ENCODE data around the gene MEF2D. TPM values are rescaled to one million over a fixed set of nuclear protein-coding genes. Genes with fewer than 3 reads are reported as not detected.

The MEF2D gene
- total and polyA plus RNA-seq, 4 donors: 8.1 to 95.8 (median 54.8) TPM

DNA sequence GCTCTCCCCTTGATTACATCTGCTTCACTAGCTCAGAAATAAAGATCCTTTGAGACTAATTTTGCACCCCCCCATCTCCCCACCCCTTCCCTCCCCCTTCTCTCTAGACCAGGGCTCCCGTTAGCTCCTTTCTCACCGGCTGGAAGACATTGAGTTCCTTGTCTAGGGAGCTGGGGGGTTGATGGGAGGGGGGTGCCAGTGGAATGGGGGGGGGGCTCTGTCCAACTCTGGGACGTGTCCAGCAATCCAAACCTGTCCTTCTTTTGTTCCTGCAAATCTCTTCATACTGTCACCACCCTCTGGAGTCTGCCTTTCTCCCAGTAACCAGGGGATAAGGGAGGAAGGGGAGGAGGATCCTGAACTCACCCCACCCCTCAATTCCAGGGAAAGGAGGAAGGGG is 69.7 kb downstream of the MEF2D start:
- intact Hi-C loops (cut with DNase I): no loop called here
- 13 to 20% methylated on average over 3 of the region's 3 CpGs for WGBS, 2 donors

DNA sequence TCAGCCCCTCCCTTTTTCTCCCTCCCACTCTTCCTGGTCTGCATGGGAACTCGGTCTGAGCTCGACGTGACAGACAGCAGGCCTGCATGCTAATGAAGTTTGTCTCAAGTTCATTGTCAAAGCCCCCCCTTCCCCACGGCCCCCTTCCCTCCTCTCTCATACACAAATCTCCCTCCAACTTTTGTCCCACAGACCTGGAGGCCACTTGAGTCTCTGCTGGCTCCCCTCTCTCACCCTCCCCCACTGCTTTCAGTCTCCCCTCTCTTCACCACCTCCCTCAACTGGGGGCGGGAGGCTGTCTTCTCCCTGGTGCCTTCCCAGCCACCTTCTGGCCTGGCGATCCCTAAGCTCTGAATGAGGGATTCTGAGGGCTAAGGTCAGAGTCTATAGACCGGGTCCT is 70.3 kb downstream of the MEF2D start:
- Histone ChIP-seq H3K9me3 (ENCODE audit: control insufficient read depth, low read length) (no peaks in the 10 kb centered on the region), H3K4me1 (ENCODE audit: control insufficient read depth in 1 of 2, insufficient read depth in 2 of 2, low read length in 2 of 2) (no peaks in the 10 kb centered on the region), H3K27ac (ENCODE audit: low read depth in 1 of 2, low read length in 2 of 2) (no peak overlapping the region), H3K4me3 (ENCODE audit: low read length in 2 of 2) (no peak overlapping the region), H3K36me3 (ENCODE audit: control insufficient read depth in 1 of 2, insufficient read depth in 2 of 2, low read length in 1 of 2) (no peaks in the 10 kb centered on the region), H3K27me3 (ENCODE audit: control insufficient read depth in 1 of 2, insufficient read depth in 2 of 2, low read length in 1 of 2) (peaks cover 0 to 6% of the 10 kb centered on the region in 2 donors)
- DNase-seq (no peak), ATAC-seq (ENCODE audit: low FRiP score) (no peak)
- intact Hi-C loops (cut with DNase I): no loop called here
- WGBS, 2 donors: 9% methylated on average over 7 of the region's 7 CpGs

More for the DNA sequence above, 69.7 kb downstream of the MEF2D start:
- H3K9me3 ChIP-seq (ENCODE audit: control insufficient read depth, low read length): no peaks in the 10 kb centered on the region
- H3K27me3 ChIP-seq (ENCODE audit: control insufficient read depth in 1 of 2, insufficient read depth in 2 of 2, low read length in 1 of 2): peaks cover 0 to 6% of the 10 kb centered on the region in 2 donors
- no peak overlapping the region for H3K27ac ChIP-seq (ENCODE audit: low read depth in 1 of 2, low read length in 2 of 2)
- no peaks in the 10 kb centered on the region for H3K36me3 ChIP-seq (ENCODE audit: control insufficient read depth in 1 of 2, insufficient read depth in 2 of 2, low read length in 1 of 2)
- DNase-seq (no peak), ATAC-seq (ENCODE audit: low FRiP score) (no peak)
- H3K4me1 ChIP-seq (ENCODE audit: control insufficient read depth in 1 of 2, insufficient read depth in 2 of 2, low read length in 2 of 2): no peaks in the 10 kb centered on the region
- H3K4me3 ChIP-seq (ENCODE audit: low read length in 2 of 2): no peak overlapping the region

DNA sequence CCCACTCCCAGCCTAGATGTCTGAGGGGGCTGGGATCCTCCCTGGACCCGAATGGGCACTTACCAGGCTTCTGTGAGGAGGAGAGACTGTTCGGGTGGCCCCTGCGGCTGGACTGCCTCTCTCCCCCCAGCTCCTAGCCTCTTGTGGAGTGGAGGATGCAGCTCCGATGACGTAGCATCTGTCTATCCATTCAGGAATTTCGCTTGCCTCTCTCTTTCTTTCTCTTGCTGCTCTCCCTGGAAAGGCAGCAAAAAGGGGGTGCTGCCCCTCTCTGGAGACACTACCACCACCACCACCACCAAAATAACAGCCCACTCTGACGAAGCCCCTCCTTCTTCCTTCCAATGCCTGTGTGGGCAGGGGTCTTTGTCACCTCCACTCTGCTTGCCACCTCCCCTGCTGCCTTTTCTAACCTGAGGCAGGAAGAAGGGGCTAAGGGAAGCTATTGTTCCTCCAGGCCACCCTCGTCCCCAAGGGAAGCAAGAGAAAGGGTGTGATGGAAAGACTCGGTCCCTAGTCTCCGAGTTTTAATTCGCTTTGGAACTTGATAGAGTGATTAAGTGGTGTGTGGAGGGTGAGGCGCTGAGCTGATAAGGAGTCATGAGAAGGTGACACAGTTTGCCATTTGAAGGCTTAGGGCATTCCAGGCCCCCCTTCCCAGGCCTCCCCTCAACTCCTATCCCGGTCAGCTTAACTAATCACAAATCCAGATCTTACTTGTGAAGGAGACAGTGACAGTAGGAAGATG is 71.1 kb downstream of the MEF2D start:
- no peak overlapping the region for H3K27ac ChIP-seq (ENCODE audit: low read depth in 1 of 2, low read length in 2 of 2)
- intact Hi-C loops (cut with DNase I): no loop called here
- H3K27me3 ChIP-seq (ENCODE audit: control insufficient read depth in 1 of 2, insufficient read depth in 2 of 2, low read length in 1 of 2): peaks cover 0 to 6% of the 10 kb centered on the region in 2 donors
- H3K4me3 ChIP-seq (ENCODE audit: low read length in 2 of 2): no peak overlapping the region
- ATAC-seq (ENCODE audit: low FRiP score) (no peak), DNase-seq (no peak)
- 4 to 5% methylated on average over 13 of the region's 13 CpGs for WGBS, 2 donors
- H3K9me3 ChIP-seq (ENCODE audit: control insufficient read depth, low read length): no peaks in the 10 kb centered on the region
- H3K36me3 ChIP-seq (ENCODE audit: control insufficient read depth in 1 of 2, insufficient read depth in 2 of 2, low read length in 1 of 2): no peaks in the 10 kb centered on the region
- H3K4me1 ChIP-seq (ENCODE audit: control insufficient read depth in 1 of 2, insufficient read depth in 2 of 2, low read length in 2 of 2): no peaks in the 10 kb centered on the region

DNA sequence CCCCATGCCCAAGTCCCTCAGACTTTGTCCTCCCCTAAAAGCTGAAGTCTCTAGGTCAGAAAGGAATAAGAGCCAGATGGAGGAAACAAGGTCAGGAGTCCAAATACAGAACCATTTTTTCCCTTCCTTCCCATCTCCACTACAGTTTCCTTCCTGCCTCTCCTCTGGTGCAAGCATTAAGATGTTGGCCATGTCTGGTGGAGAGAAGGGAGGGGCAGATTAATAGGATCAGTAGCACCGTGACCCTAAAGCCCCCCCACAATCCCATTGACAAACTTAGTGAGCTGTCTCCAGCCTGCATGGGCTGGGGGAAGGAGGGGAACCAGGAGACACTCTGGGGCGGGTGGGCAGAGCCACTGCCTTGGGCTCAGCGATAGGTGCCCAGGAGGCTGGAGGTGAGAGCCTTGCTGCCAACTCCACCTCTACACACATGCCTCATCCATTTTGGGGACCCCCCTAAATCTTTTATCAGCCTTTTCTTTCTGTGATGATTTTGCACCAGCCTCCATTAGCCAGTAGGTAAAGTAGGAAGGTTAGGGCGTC is 71.8 kb downstream of the MEF2D start:
- Histone ChIP-seq H3K4me3 (ENCODE audit: low read length in 2 of 2) (no peak overlapping the region), H3K27me3 (ENCODE audit: control insufficient read depth in 1 of 2, insufficient read depth in 2 of 2, low read length in 1 of 2) (peaks cover 0 to 3% of the 10 kb centered on the region in 2 donors), H3K36me3 (ENCODE audit: control insufficient read depth in 1 of 2, insufficient read depth in 2 of 2, low read length in 1 of 2) (no peaks in the 10 kb centered on the region), H3K27ac (ENCODE audit: low read depth in 1 of 2, low read length in 2 of 2) (no peak overlapping the region), H3K9me3 (ENCODE audit: control insufficient read depth, low read length) (no peaks in the 10 kb centered on the region), H3K4me1 (ENCODE audit: control insufficient read depth in 1 of 2, insufficient read depth in 2 of 2, low read length in 2 of 2) (no peaks in the 10 kb centered on the region)
- intact Hi-C loops (cut with DNase I): no loop called here
- WGBS, 2 donors: 9 to 13% methylated on average over 4 of the region's 4 CpGs
- ATAC-seq (ENCODE audit: low FRiP score) (no peak), DNase-seq (no peak)

DNA sequence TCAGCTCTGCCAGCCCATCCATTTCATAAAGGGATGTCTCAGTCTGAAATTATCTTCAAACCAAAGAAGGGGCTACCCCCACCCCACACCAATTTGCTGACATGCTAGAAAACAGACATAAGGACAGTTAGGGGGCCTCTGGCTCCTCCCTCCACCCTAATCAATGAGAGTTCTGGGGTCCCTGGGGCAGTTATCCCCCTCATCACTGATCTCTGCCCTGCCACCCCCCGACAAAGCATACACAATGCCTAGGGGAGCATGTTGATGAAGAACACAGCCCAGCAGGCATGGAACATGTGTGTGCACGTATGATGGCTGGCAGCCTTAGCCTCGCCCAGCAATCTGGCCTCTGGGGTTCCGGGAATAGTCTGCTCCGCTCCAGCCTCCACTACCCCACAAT is 72.6 kb downstream of the MEF2D start:
- Histone ChIP-seq H3K4me1 (ENCODE audit: control insufficient read depth in 1 of 2, insufficient read depth in 2 of 2, low read length in 2 of 2) (no peaks in the 10 kb centered on the region), H3K27me3 (ENCODE audit: control insufficient read depth in 1 of 2, insufficient read depth in 2 of 2, low read length in 1 of 2) (peaks cover 0 to 3% of the 10 kb centered on the region in 2 donors), H3K4me3 (ENCODE audit: low read length in 2 of 2) (no peak overlapping the region), H3K9me3 (ENCODE audit: control insufficient read depth, low read length) (no peaks in the 10 kb centered on the region), H3K36me3 (ENCODE audit: control insufficient read depth in 1 of 2, insufficient read depth in 2 of 2, low read length in 1 of 2) (no peaks in the 10 kb centered on the region), H3K27ac (ENCODE audit: low read depth in 1 of 2, low read length in 2 of 2) (no peak overlapping the region)
- intact Hi-C loops (cut with DNase I): no loop called here
- DNase-seq (no peak), ATAC-seq (ENCODE audit: low FRiP score) (no peak)
- WGBS, 2 donors: 64 to 66% methylated on average over 5 of the region's 5 CpGs

DNA sequence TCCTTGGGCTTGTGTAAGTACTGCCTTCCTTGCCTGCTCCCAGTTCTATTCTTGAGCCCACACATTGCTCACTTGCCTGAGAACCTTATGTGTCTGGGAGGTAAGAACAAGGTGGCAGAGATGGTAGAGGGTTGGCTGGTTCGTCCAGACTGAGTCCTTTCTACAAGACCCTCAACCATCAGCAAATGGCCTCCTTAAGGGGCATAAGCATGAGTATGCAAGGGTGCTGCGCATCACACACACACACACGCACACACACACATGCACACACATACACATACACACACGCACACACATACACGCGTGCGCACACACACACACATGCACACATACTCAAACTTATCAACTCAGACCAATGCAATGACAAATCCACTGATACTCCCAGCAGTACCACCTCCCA is 74.6 kb downstream of the MEF2D start:
- DNase-seq (no peak), ATAC-seq (ENCODE audit: low FRiP score) (no peak)
- Histone ChIP-seq H3K36me3 (ENCODE audit: control insufficient read depth in 1 of 2, insufficient read depth in 2 of 2, low read length in 1 of 2) (no peaks in the 10 kb centered on the region), H3K4me3 (ENCODE audit: low read length in 2 of 2) (no peak overlapping the region), H3K27ac (ENCODE audit: low read depth in 1 of 2, low read length in 2 of 2) (no peak overlapping the region), H3K4me1 (ENCODE audit: control insufficient read depth in 1 of 2, insufficient read depth in 2 of 2, low read length in 2 of 2) (no peaks in the 10 kb centered on the region), H3K9me3 (ENCODE audit: control insufficient read depth, low read length) (no peaks in the 10 kb centered on the region), H3K27me3 (ENCODE audit: control insufficient read depth in 1 of 2, insufficient read depth in 2 of 2, low read length in 1 of 2) (peaks cover 0 to 3% of the 10 kb centered on the region in 2 donors)
- intact Hi-C loops (cut with DNase I): no loop called here
- 88 to 91% methylated on average over 7 of the region's 7 CpGs for WGBS, 2 donors

DNA sequence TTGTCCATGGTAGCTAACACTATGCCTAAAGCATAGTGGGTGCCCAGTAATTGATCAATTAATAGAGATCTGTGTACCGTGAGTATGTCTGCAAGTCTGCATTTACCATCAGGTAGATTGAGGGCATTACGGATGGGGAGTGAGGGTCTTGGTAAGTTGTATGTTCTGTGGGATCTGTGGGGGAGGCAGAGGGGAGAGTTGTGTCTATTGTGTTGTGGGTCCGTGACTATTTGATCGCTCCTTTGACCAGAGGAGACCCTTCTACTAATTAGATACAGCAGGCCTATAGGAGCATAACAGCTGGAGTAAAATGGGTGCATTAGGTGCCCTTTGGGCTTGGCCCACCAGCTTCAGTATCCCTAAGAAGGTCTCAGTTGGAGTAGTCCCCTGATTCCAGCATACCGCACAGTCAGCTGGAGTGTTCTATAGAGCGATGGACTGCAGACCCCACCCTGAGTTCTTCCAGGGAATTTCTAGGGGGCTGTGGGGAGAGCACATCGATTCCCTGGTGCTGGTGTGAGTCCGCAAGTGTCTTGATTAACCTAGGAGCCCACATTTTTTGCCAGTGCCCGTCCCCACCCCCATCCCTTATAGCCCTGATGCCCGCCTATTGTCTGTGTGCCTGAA is 75.7 kb downstream of the MEF2D start:
- Histone ChIP-seq H3K4me3 (ENCODE audit: low read length in 2 of 2) (no peak overlapping the region), H3K36me3 (ENCODE audit: control insufficient read depth in 1 of 2, insufficient read depth in 2 of 2, low read length in 1 of 2) (no peaks in the 10 kb centered on the region), H3K4me1 (ENCODE audit: control insufficient read depth in 1 of 2, insufficient read depth in 2 of 2, low read length in 2 of 2) (no peaks in the 10 kb centered on the region), H3K27ac (ENCODE audit: low read depth in 1 of 2, low read length in 2 of 2) (no peak overlapping the region), H3K9me3 (ENCODE audit: control insufficient read depth, low read length) (no peaks in the 10 kb centered on the region), H3K27me3 (ENCODE audit: control insufficient read depth in 1 of 2, insufficient read depth in 2 of 2, low read length in 1 of 2) (peaks cover 0 to 5% of the 10 kb centered on the region in 2 donors)
- WGBS, 2 donors: 74 to 80% methylated on average over 10 of the region's 10 CpGs
- ATAC-seq (ENCODE audit: low FRiP score) (no peak), DNase-seq (no peak)
- intact Hi-C loops (cut with DNase I): no loop called here

DNA sequence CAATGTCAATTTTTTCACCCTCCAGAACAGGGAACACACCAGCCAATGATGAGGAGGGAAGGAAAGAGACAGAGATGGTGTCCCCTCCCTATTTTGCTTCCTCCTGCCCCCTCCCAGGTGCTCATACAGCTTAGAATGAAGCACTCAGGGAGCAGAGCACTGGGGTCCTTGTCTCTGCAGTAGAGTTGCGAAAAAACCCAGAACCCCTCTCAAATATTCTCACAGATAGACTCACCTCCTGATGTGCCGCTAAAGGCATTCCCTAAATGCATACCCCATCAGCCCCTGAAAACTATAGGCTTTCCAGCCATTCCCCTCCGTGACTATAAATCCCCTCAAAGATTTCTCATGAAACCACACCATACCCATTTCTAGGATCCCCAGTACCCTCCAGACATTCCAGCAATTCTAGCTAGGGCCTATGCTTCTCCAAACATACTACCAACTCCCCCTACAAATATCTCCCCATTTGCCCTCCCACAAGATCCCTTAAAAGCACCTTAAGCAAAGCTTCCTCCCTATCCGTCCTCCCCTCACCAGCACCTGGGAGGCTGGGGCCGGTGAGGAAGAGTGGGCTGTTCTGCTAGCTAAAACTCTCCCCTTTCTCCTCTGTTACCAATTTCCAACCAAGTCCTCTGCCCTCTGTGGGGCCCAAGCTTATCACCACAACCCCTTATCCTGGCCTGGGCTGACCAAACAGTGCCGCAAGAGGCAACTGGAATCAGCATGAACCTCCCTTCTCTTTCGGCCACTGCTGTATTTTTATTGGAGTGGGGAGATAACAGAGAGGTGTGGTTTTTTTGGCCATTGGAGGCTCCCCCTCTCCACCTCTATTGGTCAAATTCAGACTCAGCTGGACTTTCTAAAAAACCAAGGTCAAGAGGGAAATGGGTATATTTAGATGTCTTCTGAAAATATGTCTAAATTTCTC is 76.9 kb downstream of the MEF2D start:
- Histone ChIP-seq H3K4me1 (ENCODE audit: control insufficient read depth in 1 of 2, insufficient read depth in 2 of 2, low read length in 2 of 2) (no peaks in the 10 kb centered on the region), H3K36me3 (ENCODE audit: control insufficient read depth in 1 of 2, insufficient read depth in 2 of 2, low read length in 1 of 2) (no peaks in the 10 kb centered on the region), H3K4me3 (ENCODE audit: low read length in 2 of 2) (no peak overlapping the region), H3K27me3 (ENCODE audit: control insufficient read depth in 1 of 2, insufficient read depth in 2 of 2, low read length in 1 of 2) (peaks cover 0 to 5% of the 10 kb centered on the region in 2 donors), H3K27ac (ENCODE audit: low read depth in 1 of 2, low read length in 2 of 2) (no peak overlapping the region), H3K9me3 (ENCODE audit: control insufficient read depth, low read length) (no peaks in the 10 kb centered on the region)
- ATAC-seq (ENCODE audit: low FRiP score): no peak
- 55 to 59% methylated on average over 7 of the region's 7 CpGs for WGBS, 2 donors
- DNase-seq: no peak
- intact Hi-C loops (cut with DNase I): no loop called here
